H9 (cell line): Measurements from ENCODE around the gene CORO2B. TPM values are rescaled to one million over a fixed set of nuclear protein-coding genes. Genes with fewer than 3 reads are reported as not detected.

Source experiments
- DNase-seq: peaks from one replicate; pipeline ENCODE4 v3.0.0-alpha.2; 2017
- H2AFZ ChIP-seq: one replicate; pipeline ENCODE4 v1.6.1; 2013; ENCODE audit warnings: mild to moderate bottlenecking, low read length, control low read depth, moderate library complexity
- H2AK5ac ChIP-seq: 2 replicates; pipeline ENCODE4 v1.6.1; 2013; ENCODE audit warnings: low read length, control low read depth, mixed read lengths; ENCODE audit not compliant: insufficient read length
- H2BK120ac ChIP-seq: one replicate; pipeline ENCODE4 v1.6.1; 2013; ENCODE audit warnings: low read depth, mild to moderate bottlenecking, low read length, control low read depth, inconsistent platforms; ENCODE audit not compliant: poor library complexity, severe bottlenecking
- H2BK12ac ChIP-seq: 2 replicates; pipeline ENCODE4 v1.6.1; 2013; ENCODE audit warnings: low read length, control low read depth, mixed read lengths, low read depth; ENCODE audit not compliant: insufficient read length
- H2BK15ac ChIP-seq: 2 replicates; pipeline ENCODE4 v1.6.1; 2013; ENCODE audit warnings: low read depth, low read length, control low read depth
- H2BK20ac ChIP-seq: one replicate; pipeline ENCODE4 v1.6.1; 2013; ENCODE audit warnings: low read depth, mild to moderate bottlenecking, low read length, control low read depth, inconsistent platforms; ENCODE audit not compliant: poor library complexity, severe bottlenecking
- H2BK5ac ChIP-seq: 2 replicates; pipeline ENCODE4 v1.6.1; 2013; ENCODE audit warnings: low read length, control low read depth, mixed read lengths; ENCODE audit not compliant: insufficient read length
- H3K14ac ChIP-seq: 2 replicates; pipeline ENCODE4 v1.6.1; 2013; ENCODE audit warnings: low read length, control low read depth; ENCODE audit not compliant: insufficient read depth
- H3K18ac ChIP-seq: 2 replicates; pipeline ENCODE4 v1.6.1; 2013; ENCODE audit warnings: low read depth, mild to moderate bottlenecking, mixed read lengths, low read length, control low read depth; ENCODE audit not compliant: insufficient read length
- H3K23ac ChIP-seq: 2 replicates; pipeline ENCODE4 v1.6.1; 2013; ENCODE audit warnings: low read length, control low read depth, mixed read lengths, low read depth; ENCODE audit not compliant: insufficient read length
- H3K23me2 ChIP-seq: 2 replicates; pipeline ENCODE4 v1.6.1; 2013; ENCODE audit warnings: low read depth, mild to moderate bottlenecking, mixed read lengths, low read length, control low read depth; ENCODE audit not compliant: insufficient read length, poor library complexity, severe bottlenecking
- H3K27ac ChIP-seq: 2 replicates; pipeline ENCODE4 v1.5.1; 2013; ENCODE audit warnings: low read length, control low read depth, mixed read lengths, low read depth; ENCODE audit not compliant: insufficient read length
- H3K27me3 ChIP-seq: 2 replicates; pipeline ENCODE4 v1.6.1; 2013; ENCODE audit warnings: low read length, control low read depth, inconsistent platforms; ENCODE audit not compliant: insufficient read depth
- H3K4ac ChIP-seq: 2 replicates; pipeline ENCODE4 v1.6.1; 2013; ENCODE audit warnings: low read depth, mild to moderate bottlenecking, control low read depth, inconsistent platforms, low read length, moderate library complexity
- H3K4me1 ChIP-seq: 2 replicates; pipeline ENCODE4 v1.6.1; 2013; ENCODE audit warnings: low read length, control low read depth, inconsistent platforms; ENCODE audit not compliant: insufficient read depth
- H3K4me2 ChIP-seq: 2 replicates; pipeline ENCODE4 v1.6.1; 2013; ENCODE audit warnings: low read length, control low read depth, mixed read lengths; ENCODE audit not compliant: insufficient read length, insufficient read depth
- H3K56ac ChIP-seq: 2 replicates; pipeline ENCODE4 v1.6.1; 2013; ENCODE audit warnings: low read depth, mild to moderate bottlenecking, mixed read lengths, low read length, control low read depth; ENCODE audit not compliant: insufficient read length
- H3K79me1 ChIP-seq: 2 replicates; pipeline ENCODE4 v1.6.1; 2013; ENCODE audit warnings: low read depth, mild to moderate bottlenecking, moderate library complexity, low read length, control low read depth, inconsistent platforms; ENCODE audit not compliant: insufficient read depth, poor library complexity, severe bottlenecking
- H3K79me2 ChIP-seq: 2 replicates; pipeline ENCODE4 v1.6.1; 2013; ENCODE audit warnings: low read length, control low read depth, inconsistent platforms; ENCODE audit not compliant: insufficient read depth
- H3K9ac ChIP-seq: 2 replicates; pipeline ENCODE4 v1.6.1; 2013; ENCODE audit warnings: low read length, control low read depth, mixed read lengths; ENCODE audit not compliant: insufficient read length; ENCODE audit errors: extremely low read depth
- H3K9me3 ChIP-seq: one replicate; pipeline ENCODE4 v1.6.1; 2013; ENCODE audit warnings: low read depth, low read length, inconsistent platforms; ENCODE audit not compliant: control insufficient read depth
- H3T11ph ChIP-seq: one replicate; pipeline ENCODE4 v1.6.1; 2013; ENCODE audit warnings: mild to moderate bottlenecking, low read length, control low read depth, inconsistent platforms
- H4K20me1 ChIP-seq: one replicate; pipeline ENCODE4 v1.6.1; 2013; ENCODE audit not compliant: control insufficient read depth, insufficient read length, insufficient read depth
- H4K5ac ChIP-seq: 2 replicates; pipeline ENCODE4 v1.6.1; 2013; ENCODE audit warnings: low read depth, mild to moderate bottlenecking, mixed read lengths, low read length, control low read depth; ENCODE audit not compliant: insufficient read length
- H4K8ac ChIP-seq: replicated peaks from 2 replicates; pipeline ENCODE4 v1.6.1; 2013; ENCODE audit warnings: low read length, control low read depth, mixed read lengths, low read depth; ENCODE audit not compliant: insufficient read length
- H4K91ac ChIP-seq: 2 replicates; pipeline ENCODE4 v1.6.1; 2013; ENCODE audit warnings: low read depth, mild to moderate bottlenecking, moderate library complexity, mixed read lengths, low read length, control low read depth; ENCODE audit not compliant: insufficient read length
- H3K27ac Mint-ChIP-seq, 3 experiments: 2 replicates in 2 of 3; 3 replicates in 1 of 3; pipeline ENCODE4 v1.8.0; 2020 to 2021; ENCODE audit warnings: mixed read lengths in 3 of 3, mild to moderate bottlenecking in 1 of 3, moderate library complexity in 1 of 3
- H3K27me3 Mint-ChIP-seq: 2 replicates; pipeline ENCODE4 v1.8.0; 2021; ENCODE audit warnings: low read depth, mild to moderate bottlenecking, moderate library complexity, mixed read lengths
- H3K36me3 Mint-ChIP-seq, 3 experiments: 2 replicates in 2 of 3; 3 replicates in 1 of 3; pipeline ENCODE4 v1.8.0; 2020 to 2021; ENCODE audit warnings: low read depth in 3 of 3, mixed read lengths in 3 of 3; ENCODE audit not compliant: insufficient read depth in 1 of 3
- H3K4me1 Mint-ChIP-seq, 2 experiments: 2 replicates each; pipeline ENCODE4 v1.8.0; 2020; ENCODE audit warnings: mixed read lengths in 2 of 2
- H3K4me3 Mint-ChIP-seq, 2 experiments: 2 replicates in 1 of 2; 3 replicates in 1 of 2; pipeline ENCODE4 v1.8.0; 2020 to 2021; ENCODE audit warnings: mild to moderate bottlenecking in 2 of 2, mixed read lengths in 2 of 2, moderate library complexity in 1 of 2
- H3K9me3 Mint-ChIP-seq, 2 experiments: 2 replicates in 1 of 2; 3 replicates in 1 of 2; pipeline ENCODE4 v1.8.0; 2020; ENCODE audit warnings: mild to moderate bottlenecking in 2 of 2, mixed read lengths in 2 of 2, moderate library complexity in 1 of 2
- CTCF ChIP-seq: fragments of 200-600 bp; sonication (generic); conservative IDR thresholded peaks from 3 replicates; pipeline ENCODE4 v1.8.0; 2021; ENCODE audit warnings: antibody characterized with exemption, mild to moderate bottlenecking
- WGBS: extraction: QIAGEN DNeasy Blood & Tissue Kit; methylation state at CpG from one replicate; pipeline ENCODE4 v1.1.7; 2013; ENCODE audit warnings: missing lambda C conversion rate, low lambda C conversion rate, mixed read lengths; ENCODE audit not compliant: insufficient read length; ENCODE audit errors: extremely low coverage; 5-methylcytosine and 5-hydroxymethylcytosine counted together
- total RNA-seq: library from RNA; stranded (reverse); gene quantifications from 2 replicates; pipeline ENCODE4 v1.2.1, GENCODE V29; 2021

Gene CORO2B
- total RNA-seq, 1 experiment from 2014 or later, result 3.1 TPM

GRCh38 chr15:68538311-68538710 lies 40.5 kb upstream of the CORO2B start:
- H4K8ac ChIP-seq, result no peak overlapping the region
- no peak overlapping the region for H2BK15ac ChIP-seq
- no peaks in the 10 kb centered on the region for H3K27me3 ChIP-seq
- H4K91ac ChIP-seq, result no peak overlapping the region
- no peak overlapping the region for H3K23ac ChIP-seq
- Mint-ChIP-seq H3K9me3 (peaks cover 17 to 18% of the 10 kb centered on the region in 2 experiments; a peak in 4 of 5 replicates), H3K27ac (no peak overlapping the region), H3K4me3 (no peak overlapping the region), H3K27me3 (peaks cover 3% of the 10 kb centered on the region), H3K4me1 (no peaks in the 10 kb centered on the region), H3K36me3 (peaks cover 3 to 11% (median 7%) of the 10 kb centered on the region in 3 experiments)
- no peak for DNase-seq
- no peak overlapping the region for H4K5ac ChIP-seq
- no peak for TF ChIP-seq CTCF
- no peak overlapping the region for H2BK12ac ChIP-seq
- H3K23me2 ChIP-seq, result no peaks in the 10 kb centered on the region
- H3K79me1 ChIP-seq, result no peaks in the 10 kb centered on the region
- H3T11ph ChIP-seq, result no peak overlapping the region
- no peak overlapping the region for H2AFZ ChIP-seq
- H3K79me2 ChIP-seq, result no peaks in the 10 kb centered on the region
- no peak overlapping the region for H3K9ac ChIP-seq
- no peak overlapping the region for H3K4ac ChIP-seq
- no peak overlapping the region for H2BK20ac ChIP-seq
- H2AK5ac ChIP-seq, result no peak overlapping the region
- H2BK120ac ChIP-seq, result no peak overlapping the region
- no peaks in the 10 kb centered on the region for H4K20me1 ChIP-seq
- no peak overlapping the region for H3K14ac ChIP-seq
- H3K4me1 ChIP-seq, result no peaks in the 10 kb centered on the region
- H3K18ac ChIP-seq, result no peak overlapping the region
- no peak overlapping the region for H3K4me2 ChIP-seq
- H3K27ac ChIP-seq, result no peak overlapping the region
- no peaks in the 10 kb centered on the region for H3K9me3 ChIP-seq
- WGBS, result no CpG with 5 or more reads among the region's 4 CpGs
- H3K56ac ChIP-seq, result no peak overlapping the region
- H2BK5ac ChIP-seq, result no peak overlapping the region
